B cell (primary cell): ENCODE measurements around the gene EP400. TPM values are rescaled to one million over a fixed set of nuclear protein-coding genes. Genes with fewer than 3 reads are reported as not detected.

Experiments used
- ATAC-seq: fragments of 200-7000 bp; cut with Tn5 transposase; one replicate; pipeline ENCODE4 v1.10.0; 2021; ENCODE audit warnings: low read depth, mild to moderate bottlenecking, moderate number of reproducible peaks, moderate library complexity
- CTCF ChIA-PET: fragments of 350-600 bp; sonication (Branson Sonifier 250); formaldehyde crosslinking; loops from one replicate; lab custom pipeline; 2021; ENCODE audit warnings: antibody characterized with exemption, inconsistent platforms; lab: Charles Lee
- POLR2A ChIA-PET: fragments of 350-600 bp; sonication (Branson Sonifier 250); formaldehyde crosslinking; loops from one replicate; lab custom pipeline; 2021; ENCODE audit warnings: antibody characterized with exemption; lab: Charles Lee
- DNase-seq: peaks from one replicate; pipeline ENCODE4 v3.0.0; 2013
- H2AFZ ChIP-seq: 2 replicates; pipeline ENCODE4 v1.6.1; 2012; ENCODE audit warnings: mild to moderate bottlenecking, low read depth, low read length; ENCODE audit not compliant: insufficient read depth, poor library complexity, severe bottlenecking
- H3K27ac ChIP-seq, 2 donors: 1 replicate in 1 of 2; 2 replicates in 1 of 2; pipeline ENCODE4 v1.5.1; 2012 to 2013; ENCODE audit warnings: low read length in 2 of 2, mild to moderate bottlenecking in 2 of 2, moderate library complexity in 1 of 2
- H3K27me3 ChIP-seq, 4 experiments: fragments of 200-600 bp in 1 of 4; sonication (generic) in 1 of 4; replicated peaks in 1 of 4; 1 replicate in 2 of 4; 2 replicates in 2 of 4; pipeline versions ENCODE4 v1.6.1 to v1.7.0; 2013 to 2016; ENCODE audit warnings: low read length in 3 of 4, mild to moderate bottlenecking in 2 of 4, mixed read lengths in 1 of 4, moderate library complexity in 1 of 4; ENCODE audit not compliant: insufficient read depth in 4 of 4, control insufficient read depth in 3 of 4; ENCODE audit errors: control extremely low read depth in 1 of 4
- H3K36me3 ChIP-seq, 2 experiments: replicated peaks in 1 of 2; 1 replicate in 1 of 2; 2 replicates in 1 of 2; pipeline versions ENCODE4 v1.6.1 to v1.7.1; 2013; ENCODE audit warnings: low read length in 1 of 2; ENCODE audit not compliant: insufficient read depth in 2 of 2, control insufficient read depth in 1 of 2; ENCODE audit errors: control extremely low read depth in 1 of 2, extremely low read depth in 1 of 2
- H3K4me1 ChIP-seq, 2 donors: fragments of 200-600 bp in 1 of 2; sonication (generic) in 1 of 2; 1 replicate in 1 of 2; 2 replicates in 1 of 2; pipeline versions ENCODE4 v1.5.1 to v1.6.1; 2013 to 2017; ENCODE audit warnings: low read length in 2 of 2; ENCODE audit not compliant: control insufficient read depth in 2 of 2, insufficient read depth in 2 of 2
- H3K4me2 ChIP-seq: replicated peaks from 2 replicates; pipeline ENCODE3; 2012; ENCODE audit warnings: mild to moderate bottlenecking, low read depth, low read length; ENCODE audit not compliant: poor library complexity, severe bottlenecking
- H3K4me3 ChIP-seq, 5 experiments: fragments of 200-600 bp in 1 of 5; sonication (generic) in 1 of 5; 1 replicate in 3 of 5; 2 replicates in 2 of 5; pipeline versions ENCODE4 v1.5.1 to v1.7.0; 2011 to 2016; ENCODE audit warnings: low read length in 4 of 5, mild to moderate bottlenecking in 4 of 5, low read depth in 2 of 5, control low read depth in 1 of 5, moderate library complexity in 1 of 5; ENCODE audit not compliant: insufficient read depth in 1 of 5; ENCODE audit errors: control extremely low read depth in 1 of 5, extremely low read depth in 1 of 5
- H3K79me2 ChIP-seq: fragments of 200-600 bp; sonication (generic); one replicate; pipeline ENCODE4 v1.6.0; 2016; ENCODE audit warnings: low read length; ENCODE audit not compliant: control insufficient read depth, insufficient read depth
- H3K9ac ChIP-seq: fragments of 200-600 bp; sonication (generic); 2 replicates; pipeline ENCODE4 v1.6.1; 2017; ENCODE audit warnings: mild to moderate bottlenecking, low read length, moderate library complexity
- H3K9me3 ChIP-seq, 3 donors: one replicate each; pipeline versions ENCODE4 v1.6.1 to v1.7.1; 2013; ENCODE audit warnings: low read length in 2 of 3; ENCODE audit not compliant: control insufficient read depth in 2 of 3, insufficient read depth in 1 of 3; ENCODE audit errors: control extremely low read depth in 1 of 3
- H4K20me1 ChIP-seq: 2 replicates; pipeline ENCODE4 v1.6.0; 2012; ENCODE audit warnings: mild to moderate bottlenecking, low read length; ENCODE audit not compliant: insufficient read depth, control insufficient read depth, poor library complexity, severe bottlenecking
- H3K27ac Mint-ChIP-seq: one replicate; pipeline ENCODE4 v1.8.0; 2021; ENCODE audit warnings: mixed read lengths
- H3K27me3 Mint-ChIP-seq: one replicate; pipeline ENCODE4 v1.8.0; 2021; ENCODE audit warnings: mixed read lengths
- H3K4me1 Mint-ChIP-seq: one replicate; pipeline ENCODE4 v1.8.0; 2021; ENCODE audit warnings: mixed read lengths
- H3K4me3 Mint-ChIP-seq: one replicate; pipeline ENCODE4 v1.8.0; 2021; ENCODE audit warnings: mixed read lengths
- H3K9me3 Mint-ChIP-seq: one replicate; pipeline ENCODE4 v1.8.0; 2022; ENCODE audit warnings: mixed read lengths; ENCODE audit not compliant: insufficient read depth
- EZH2 ChIP-seq: IDR thresholded peaks from 2 replicates; pipeline ENCODE4 v1.6.1; 2012; ENCODE audit warnings: borderline replicate concordance, low read depth, mild to moderate bottlenecking, moderate library complexity, low read length; ENCODE audit not compliant: insufficient read depth, poor library complexity, severe bottlenecking
- WGBS: methylation state at CpG from one replicate; pipeline ENCODE4 v1.1.5; 2013; ENCODE audit warnings: missing lambda C conversion rate; ENCODE audit not compliant: insufficient coverage; 5-methylcytosine and 5-hydroxymethylcytosine counted together
- intact Hi-C: fragments of 100-400 bp; cut with micrococcal nuclease; formaldehyde crosslinking; loops from one replicate; pipeline ENCODE4 v1.10.0; 2022
- polyA plus RNA-seq: library from polyadenylated mRNA; depleted of rRNA; stranded (reverse); fragments of >200 nt; gene quantifications from 2 replicates; pipeline ENCODE4 v1.2.3, GENCODE V29; 2012
- total RNA-seq, 2 donors: library from RNA; stranded (reverse); fragments of 120-200 nt in 1 of 2; gene quantifications; 1 replicate in 1 of 2; 2 replicates in 1 of 2; pipeline versions ENCODE4 v1.2.3 to v1.2.4, GENCODE V29; 2013 to 2022
- TF ChIP-seq, protein P1 (sequence below): fragments of 200-600 bp; IDR thresholded peaks from one replicate; pipeline ENCODE4 v1.8.0; 2022; ENCODE audit warnings: antibody characterized with exemption, mild to moderate bottlenecking

Gene EP400
- total and polyA plus RNA-seq, 2 donors (not counting 1 experiment from before 2014, with no cell fraction given): 17.3 to 82.2 TPM

DNA sequence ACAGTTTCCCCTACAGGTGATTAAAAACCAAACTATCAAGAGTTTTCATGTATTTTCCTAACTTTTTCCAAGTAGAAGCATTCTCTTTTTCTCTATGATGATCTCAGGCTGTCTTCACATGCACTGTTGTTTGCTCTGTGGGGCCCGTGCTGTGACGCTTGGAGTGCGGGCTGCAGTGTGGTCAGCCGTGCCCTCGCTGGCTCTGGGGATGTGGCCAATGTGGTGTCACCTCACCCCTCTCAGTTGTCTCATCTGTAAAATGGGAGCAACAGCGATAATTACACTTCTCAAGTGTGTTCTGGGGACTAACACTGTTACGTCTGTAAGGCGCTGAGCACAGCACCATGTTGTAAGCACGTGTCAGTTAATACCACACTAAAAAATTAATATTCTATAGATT lies 165.8 kb downstream of the EP400 start:
- H3K27ac ChIP-seq: no peak overlapping the region
- Mint-ChIP-seq H3K4me3 (no peak overlapping the region), H3K27me3 (no peaks in the 10 kb centered on the region), H3K9me3 (no peaks in the 10 kb centered on the region), H3K27ac (no peak overlapping the region), H3K4me1 (no peaks in the 10 kb centered on the region)
- ChIA-PET CTCF (no interaction called here), POLR2A (no interaction called here)
- ATAC-seq (no peak), DNase-seq (no peak)
- no peak overlapping the region for H3K9ac ChIP-seq
- no peak overlapping the region for H3K4me2 ChIP-seq
- H3K9me3 ChIP-seq: no peaks in the 10 kb centered on the region
- H3K4me1 ChIP-seq: no peaks in the 10 kb centered on the region
- no peak overlapping the region for H2AFZ ChIP-seq
- H3K4me3 ChIP-seq: no peak overlapping the region
- H3K36me3 ChIP-seq: peaks cover 12 to 37% of the 10 kb centered on the region in 2 experiments
- 99% methylated on average over 6 of the region's 9 CpGs for WGBS
- no peaks in the 10 kb centered on the region for H4K20me1 ChIP-seq
- H3K79me2 ChIP-seq: no peaks in the 10 kb centered on the region
- intact Hi-C loops: no loop called here
- TF ChIP-seq, protein P1, sequence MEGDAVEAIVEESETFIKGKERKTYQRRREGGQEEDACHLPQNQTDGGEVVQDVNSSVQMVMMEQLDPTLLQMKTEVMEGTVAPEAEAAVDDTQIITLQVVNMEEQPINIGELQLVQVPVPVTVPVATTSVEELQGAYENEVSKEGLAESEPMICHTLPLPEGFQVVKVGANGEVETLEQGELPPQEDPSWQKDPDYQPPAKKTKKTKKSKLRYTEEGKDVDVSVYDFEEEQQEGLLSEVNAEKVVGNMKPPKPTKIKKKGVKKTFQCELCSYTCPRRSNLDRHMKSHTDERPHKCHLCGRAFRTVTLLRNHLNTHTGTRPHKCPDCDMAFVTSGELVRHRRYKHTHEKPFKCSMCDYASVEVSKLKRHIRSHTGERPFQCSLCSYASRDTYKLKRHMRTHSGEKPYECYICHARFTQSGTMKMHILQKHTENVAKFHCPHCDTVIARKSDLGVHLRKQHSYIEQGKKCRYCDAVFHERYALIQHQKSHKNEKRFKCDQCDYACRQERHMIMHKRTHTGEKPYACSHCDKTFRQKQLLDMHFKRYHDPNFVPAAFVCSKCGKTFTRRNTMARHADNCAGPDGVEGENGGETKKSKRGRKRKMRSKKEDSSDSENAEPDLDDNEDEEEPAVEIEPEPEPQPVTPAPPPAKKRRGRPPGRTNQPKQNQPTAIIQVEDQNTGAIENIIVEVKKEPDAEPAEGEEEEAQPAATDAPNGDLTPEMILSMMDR: no peak
- TF ChIP-seq EZH2: no peak
- no peaks in the 10 kb centered on the region for H3K27me3 ChIP-seq

DNA sequence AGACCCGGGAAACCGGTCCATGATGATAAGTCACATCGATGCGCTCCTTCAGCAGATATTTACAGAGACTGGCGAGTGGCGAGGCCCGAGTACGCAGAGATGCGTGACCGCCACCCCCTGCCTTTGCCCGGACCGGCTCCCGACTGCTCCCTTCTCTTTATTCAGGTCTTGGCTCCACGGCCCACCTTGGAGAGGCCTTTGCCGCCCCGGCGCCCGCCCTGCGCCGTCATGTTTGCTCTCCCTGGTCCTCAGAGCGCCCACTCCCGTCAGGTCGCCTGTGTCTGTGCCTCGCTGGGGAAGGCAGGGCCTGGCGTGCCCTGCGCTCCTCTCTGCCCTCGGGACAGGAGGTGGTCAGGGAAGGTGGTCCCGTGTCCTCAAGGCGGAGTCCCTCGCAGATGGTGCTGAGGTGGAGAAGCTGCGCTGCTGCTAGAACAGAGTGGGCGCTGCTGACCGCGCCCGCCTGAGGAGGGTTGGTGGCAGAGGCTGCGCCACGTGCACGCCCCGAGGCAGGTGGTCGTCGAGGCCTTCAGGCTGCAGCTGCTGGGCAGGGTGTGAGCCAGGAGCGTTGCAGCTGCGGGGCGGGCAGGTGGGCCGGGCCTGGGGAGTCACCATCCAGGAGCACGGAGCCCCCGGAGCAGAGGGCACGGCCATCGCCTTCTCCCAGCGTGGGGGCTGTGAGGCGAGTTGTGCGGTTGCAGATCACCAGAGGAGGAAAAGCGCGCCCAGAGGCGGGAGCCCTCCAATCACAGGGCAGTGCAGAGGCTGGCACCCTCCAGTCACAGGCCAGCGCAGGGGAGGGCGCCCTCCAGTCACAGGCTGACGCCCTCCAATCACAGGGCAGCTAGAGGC lies 167.2 kb downstream of the EP400 start:
- no peaks in the 10 kb centered on the region for H3K4me1 Mint-ChIP-seq
- ChIA-PET CTCF (no interaction called here), POLR2A (no interaction called here)
- no peak overlapping the region for H3K27ac Mint-ChIP-seq
- TF ChIP-seq EZH2: no peak
- TF ChIP-seq, protein P1: no peak
- ATAC-seq (no peak), DNase-seq (no peak)
- H3K27me3 Mint-ChIP-seq: no peaks in the 10 kb centered on the region
- Histone ChIP-seq H3K79me2 (no peaks in the 10 kb centered on the region), H3K4me1 (no peaks in the 10 kb centered on the region), H3K27me3 (no peaks in the 10 kb centered on the region), H3K36me3 (peaks cover 12 to 33% of the 10 kb centered on the region in 2 experiments), H2AFZ (no peak overlapping the region), H3K9me3 (no peaks in the 10 kb centered on the region), H3K4me2 (no peak overlapping the region), H4K20me1 (no peaks in the 10 kb centered on the region), H3K27ac (no peak overlapping the region), H3K9ac (no peak overlapping the region), H3K4me3 (no peak overlapping the region)
- H3K4me3 Mint-ChIP-seq: no peak overlapping the region
- no peaks in the 10 kb centered on the region for H3K9me3 Mint-ChIP-seq
- WGBS: 97% methylated on average over 53 of the region's 58 CpGs
- intact Hi-C loops: no loop called here
